ENCODE measurements around the gene BCL2L11.

The BCL2L11 gene

GRCh38 chr2:111148225-111148873 lies 27.6 kb downstream of the BCL2L11 start:
- Histone ChIP-seq H3K4me1 (ENCODE audit: control insufficient read depth, insufficient read depth, low read length) (no peaks in the 10 kb centered on the region), H3K4me3 (ENCODE audit: low read length) (no peak overlapping the region), H3K27me3 (ENCODE audit: control insufficient read depth, insufficient read depth, low read length) (no peaks in the 10 kb centered on the region), H3K36me3 (ENCODE audit: insufficient read depth, low read length) (no peaks in the 10 kb centered on the region), H3K9me3 (replicated peaks; ENCODE audit: low read length) (no peaks in the 10 kb centered on the region), H3K4me2 (ENCODE audit: low read length) (no peak overlapping the region), H3K9ac (ENCODE audit: low read depth, low read length) (no peak overlapping the region)

DNA sequence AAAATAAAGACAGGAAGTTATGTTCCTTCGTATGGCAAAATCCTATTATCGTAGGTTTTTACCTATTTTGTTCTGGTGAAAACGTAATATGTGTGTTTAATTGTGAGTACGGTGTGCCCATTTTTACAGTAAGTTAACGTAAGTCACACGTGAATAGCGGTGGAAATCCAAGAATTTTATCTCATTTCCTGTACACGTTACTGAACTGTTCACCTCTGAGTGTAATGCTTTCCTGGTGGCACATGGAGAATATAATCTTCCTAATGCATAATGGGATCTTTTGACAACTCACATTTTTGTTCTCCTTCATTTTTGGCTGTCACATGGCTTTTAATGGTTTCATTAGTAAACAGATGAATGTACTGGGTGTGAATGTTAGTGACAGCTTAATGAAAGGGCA lies 28.2 kb downstream of the BCL2L11 start:
- no peak overlapping the region for H3K4me2 ChIP-seq (ENCODE audit: low read length)
- H3K9ac ChIP-seq (ENCODE audit: low read depth, low read length), result no peak overlapping the region
- no peaks in the 10 kb centered on the region for H3K9me3 ChIP-seq (replicated peaks; ENCODE audit: low read length)
- no peaks in the 10 kb centered on the region for H3K27me3 ChIP-seq (ENCODE audit: control insufficient read depth, insufficient read depth, low read length)
- H3K4me1 ChIP-seq (ENCODE audit: control insufficient read depth, insufficient read depth, low read length), result no peaks in the 10 kb centered on the region
- no peak overlapping the region for H3K4me3 ChIP-seq (ENCODE audit: low read length)
- H3K36me3 ChIP-seq (ENCODE audit: insufficient read depth, low read length), result no peaks in the 10 kb centered on the region

- Histone ChIP-seq H3K27me3 (ENCODE audit: control insufficient read depth, insufficient read depth, low read length) (no peaks in the 10 kb centered on the region), H3K4me3 (ENCODE audit: low read length) (no peak overlapping the region), H3K36me3 (ENCODE audit: insufficient read depth, low read length) (no peaks in the 10 kb centered on the region), H3K4me2 (ENCODE audit: low read length) (no peak overlapping the region), H3K9ac (ENCODE audit: low read depth, low read length) (no peak overlapping the region), H3K9me3 (replicated peaks; ENCODE audit: low read length) (no peaks in the 10 kb centered on the region), H3K4me1 (ENCODE audit: control insufficient read depth, insufficient read depth, low read length) (no peaks in the 10 kb centered on the region)
Measured at GRCh38 chr2:111149882-111150455, 29.3 kb downstream of the BCL2L11 start.

DNA sequence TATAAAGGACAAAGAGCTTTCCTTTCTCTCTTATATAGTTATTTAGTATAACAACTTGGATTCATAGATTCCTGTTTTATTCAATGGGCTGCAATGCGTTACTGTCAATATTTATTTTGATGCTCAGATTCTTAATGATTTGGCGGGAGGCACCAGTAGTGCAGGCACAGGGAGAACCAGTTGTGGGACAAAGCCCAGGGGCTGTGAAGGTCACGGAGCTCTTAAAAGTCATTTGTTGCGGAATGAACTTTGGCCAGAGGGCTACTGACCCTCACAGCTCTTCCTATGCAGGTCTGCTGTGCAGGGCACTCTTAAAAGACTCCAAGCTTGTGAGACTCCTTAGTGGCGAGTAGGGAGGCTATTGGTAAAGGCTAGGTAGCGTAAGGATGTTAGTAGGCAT lies 34.0 kb downstream of the BCL2L11 start:
- H3K9me3 ChIP-seq (replicated peaks; ENCODE audit: low read length), result no peaks in the 10 kb centered on the region
- H3K4me2 ChIP-seq (ENCODE audit: low read length), result no peak overlapping the region
- H3K9ac ChIP-seq (ENCODE audit: low read depth, low read length), result no peak overlapping the region
- H3K4me3 ChIP-seq (ENCODE audit: low read length), result no peak overlapping the region
- no peaks in the 10 kb centered on the region for H3K27me3 ChIP-seq (ENCODE audit: control insufficient read depth, insufficient read depth, low read length)
- no peaks in the 10 kb centered on the region for H3K36me3 ChIP-seq (ENCODE audit: insufficient read depth, low read length)
- peaks cover 2% of the 10 kb centered on the region for H3K4me1 ChIP-seq (ENCODE audit: control insufficient read depth, insufficient read depth, low read length)

DNA sequence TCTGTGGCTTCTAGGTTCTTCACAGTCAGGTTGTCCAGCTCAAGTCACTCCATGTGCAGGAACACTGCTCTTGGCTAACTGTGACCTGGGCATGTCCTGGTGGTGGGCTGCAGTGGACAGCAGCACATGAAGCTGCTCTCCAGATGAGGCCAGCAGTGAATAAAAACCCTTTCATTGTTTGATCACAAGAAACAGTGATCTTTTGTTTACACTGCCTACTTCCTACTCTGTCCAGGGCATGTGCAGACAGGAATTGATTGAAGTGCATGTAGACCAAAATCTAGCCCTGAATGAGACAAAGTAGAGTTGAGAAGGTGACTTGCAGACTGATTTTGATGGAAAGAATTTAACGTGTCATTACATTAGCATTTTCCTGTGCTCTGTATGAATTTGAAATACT lies 34.9 kb downstream of the BCL2L11 start:
- H3K27me3 ChIP-seq (ENCODE audit: control insufficient read depth, insufficient read depth, low read length), result no peaks in the 10 kb centered on the region
- no peak overlapping the region for H3K4me3 ChIP-seq (ENCODE audit: low read length)
- no peaks in the 10 kb centered on the region for H3K9me3 ChIP-seq (replicated peaks; ENCODE audit: low read length)
- no peaks in the 10 kb centered on the region for H3K36me3 ChIP-seq (ENCODE audit: insufficient read depth, low read length)
- H3K4me2 ChIP-seq (ENCODE audit: low read length), result no peak overlapping the region
- H3K9ac ChIP-seq (ENCODE audit: low read depth, low read length), result no peak overlapping the region
- H3K4me1 ChIP-seq (ENCODE audit: control insufficient read depth, insufficient read depth, low read length), result peaks cover 10% of the 10 kb centered on the region

DNA sequence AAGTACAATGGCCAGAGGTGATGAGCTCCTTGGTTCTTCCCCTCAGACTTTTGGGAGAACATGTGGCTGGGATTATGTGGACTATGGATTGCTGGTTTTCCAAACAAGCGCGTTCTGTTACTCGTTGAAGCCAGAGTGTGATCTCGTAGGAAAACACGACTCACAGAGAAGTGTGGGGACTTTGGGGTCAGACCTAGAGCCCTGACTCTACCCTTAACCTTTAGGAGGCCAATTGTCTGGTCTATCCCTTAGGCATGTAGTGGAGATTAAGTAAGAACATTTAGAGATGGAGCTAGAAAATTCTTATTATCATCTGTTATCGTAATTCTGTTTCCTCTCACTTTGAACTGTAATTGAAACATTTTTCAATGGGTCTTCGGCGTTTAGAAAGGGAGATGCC lies 35.8 kb downstream of the BCL2L11 start:
- H3K36me3 ChIP-seq (ENCODE audit: insufficient read depth, low read length), result no peaks in the 10 kb centered on the region
- H3K4me2 ChIP-seq (ENCODE audit: low read length), result no peak overlapping the region
- no peaks in the 10 kb centered on the region for H3K27me3 ChIP-seq (ENCODE audit: control insufficient read depth, insufficient read depth, low read length)
- H3K4me1 ChIP-seq (ENCODE audit: control insufficient read depth, insufficient read depth, low read length), result peaks cover 18% of the 10 kb centered on the region
- H3K9ac ChIP-seq (ENCODE audit: low read depth, low read length), result no peak overlapping the region
- no peaks in the 10 kb centered on the region for H3K9me3 ChIP-seq (replicated peaks; ENCODE audit: low read length)
- H3K4me3 ChIP-seq (ENCODE audit: low read length), result no peak overlapping the region

- Histone ChIP-seq H3K4me2 (ENCODE audit: low read length) (no peak overlapping the region), H3K4me1 (ENCODE audit: control insufficient read depth, insufficient read depth, low read length) (peaks cover 24% of the 10 kb centered on the region), H3K4me3 (ENCODE audit: low read length) (no peak overlapping the region), H3K36me3 (ENCODE audit: insufficient read depth, low read length) (no peaks in the 10 kb centered on the region), H3K9ac (ENCODE audit: low read depth, low read length) (no peak overlapping the region), H3K27me3 (ENCODE audit: control insufficient read depth, insufficient read depth, low read length) (no peaks in the 10 kb centered on the region), H3K9me3 (replicated peaks; ENCODE audit: low read length) (no peaks in the 10 kb centered on the region)
Measured at GRCh38 chr2:111157071-111157661, 36.5 kb downstream of the BCL2L11 start.

DNA sequence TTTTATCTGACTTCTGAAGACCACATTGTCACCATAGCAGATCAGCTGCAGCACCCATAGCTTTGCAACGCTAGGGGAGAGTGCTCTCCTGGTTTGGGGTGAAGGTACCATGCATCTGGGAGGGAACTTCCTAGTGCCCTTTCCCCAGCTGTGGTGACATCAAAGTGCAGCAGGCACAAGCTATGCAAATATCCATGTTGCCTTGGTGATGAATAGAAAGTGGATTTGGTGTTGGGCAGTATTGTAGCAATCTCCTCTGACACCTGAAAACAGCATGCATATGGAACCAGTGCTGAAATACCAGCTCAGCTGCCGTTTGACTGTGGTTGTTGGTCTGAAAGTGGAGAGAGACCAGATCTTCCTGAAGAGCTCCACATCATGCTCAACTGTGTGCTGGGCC lies 37.1 kb downstream of the BCL2L11 start:
- no peaks in the 10 kb centered on the region for H3K27me3 ChIP-seq (ENCODE audit: control insufficient read depth, insufficient read depth, low read length)
- no peak overlapping the region for H3K4me3 ChIP-seq (ENCODE audit: low read length)
- no peak overlapping the region for H3K9ac ChIP-seq (ENCODE audit: low read depth, low read length)
- H3K9me3 ChIP-seq (replicated peaks; ENCODE audit: low read length), result no peaks in the 10 kb centered on the region
- H3K36me3 ChIP-seq (ENCODE audit: insufficient read depth, low read length), result no peaks in the 10 kb centered on the region
- H3K4me1 ChIP-seq (ENCODE audit: control insufficient read depth, insufficient read depth, low read length), result peaks cover 27% of the 10 kb centered on the region
- H3K4me2 ChIP-seq (ENCODE audit: low read length), result no peak overlapping the region

DNA sequence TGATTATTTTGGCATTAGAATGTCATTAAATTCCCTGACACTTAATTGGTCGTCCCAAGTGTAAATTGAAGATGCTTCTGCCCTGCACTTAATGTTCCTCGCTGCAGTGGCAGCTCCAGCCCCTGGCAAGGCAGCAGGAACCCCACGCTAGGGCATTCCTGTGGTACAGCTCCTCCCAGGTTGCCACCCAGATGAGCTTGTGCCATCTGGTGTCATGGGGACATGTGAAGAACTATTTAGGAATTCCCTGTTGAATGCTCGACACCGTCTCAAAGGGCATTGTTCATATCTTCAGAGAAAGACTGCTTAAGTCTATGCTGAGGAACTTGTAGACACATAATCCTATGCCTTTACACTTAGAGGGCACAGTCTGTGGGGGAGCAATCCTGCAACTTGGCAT lies 38.9 kb downstream of the BCL2L11 start:
- H3K9me3 ChIP-seq (replicated peaks; ENCODE audit: low read length), result no peaks in the 10 kb centered on the region
- H3K4me1 ChIP-seq (ENCODE audit: control insufficient read depth, insufficient read depth, low read length), result peaks cover 27% of the 10 kb centered on the region
- H3K9ac ChIP-seq (ENCODE audit: low read depth, low read length), result no peak overlapping the region
- H3K27me3 ChIP-seq (ENCODE audit: control insufficient read depth, insufficient read depth, low read length), result no peaks in the 10 kb centered on the region
- no peak overlapping the region for H3K4me2 ChIP-seq (ENCODE audit: low read length)
- no peak overlapping the region for H3K4me3 ChIP-seq (ENCODE audit: low read length)
- no peaks in the 10 kb centered on the region for H3K36me3 ChIP-seq (ENCODE audit: insufficient read depth, low read length)

DNA sequence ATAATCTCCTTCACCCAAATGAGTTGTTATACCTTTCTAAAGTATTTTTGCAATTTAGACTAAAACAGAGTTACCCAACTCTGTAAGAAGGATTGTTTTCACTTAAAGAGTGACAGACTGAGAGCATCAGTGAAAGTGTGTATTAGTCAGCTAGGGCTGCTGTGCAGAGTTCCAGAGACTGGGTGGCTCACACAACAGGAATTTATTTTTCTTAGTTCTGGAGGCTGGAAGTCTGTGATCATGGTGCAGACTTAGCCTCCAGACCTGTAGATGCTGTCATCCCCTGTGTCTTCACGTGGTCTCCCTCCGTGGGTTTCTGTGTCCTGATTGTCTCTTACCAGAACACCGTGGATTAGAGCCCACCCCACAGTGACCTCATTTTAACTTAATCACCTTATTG lies 40.0 kb downstream of the BCL2L11 start:
- H3K36me3 ChIP-seq (ENCODE audit: insufficient read depth, low read length), result no peaks in the 10 kb centered on the region
- no peak overlapping the region for H3K9ac ChIP-seq (ENCODE audit: low read depth, low read length)
- no peaks in the 10 kb centered on the region for H3K27me3 ChIP-seq (ENCODE audit: control insufficient read depth, insufficient read depth, low read length)
- H3K4me1 ChIP-seq (ENCODE audit: control insufficient read depth, insufficient read depth, low read length), result peaks cover 27% of the 10 kb centered on the region
- H3K4me2 ChIP-seq (ENCODE audit: low read length), result peak overlapping the region; percentile 23
- peak overlapping the region; percentile 24 for H3K4me3 ChIP-seq (ENCODE audit: low read length)
- no peaks in the 10 kb centered on the region for H3K9me3 ChIP-seq (replicated peaks; ENCODE audit: low read length)

DNA sequence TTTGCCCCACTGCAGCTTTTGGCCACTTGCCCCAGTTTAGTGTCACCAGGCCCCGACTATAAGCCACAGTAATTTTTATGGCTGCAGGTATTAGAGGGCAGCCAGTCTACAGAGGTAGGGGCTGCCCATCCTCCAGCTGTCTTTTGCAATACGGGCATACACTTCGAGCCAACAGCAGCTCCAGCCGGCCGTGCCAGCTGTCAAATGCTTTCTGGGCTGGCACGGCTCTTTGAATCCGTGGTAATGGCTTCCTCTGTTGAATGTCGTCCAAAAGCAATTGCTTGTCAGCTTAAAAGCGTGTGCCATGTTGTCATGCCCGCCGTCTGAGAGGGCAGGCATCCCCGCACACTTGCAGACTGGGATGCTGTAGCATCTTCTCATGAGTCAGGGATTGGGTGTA lies 41.3 kb downstream of the BCL2L11 start:
- H3K4me2 ChIP-seq (ENCODE audit: low read length), result peak overlapping the region; percentile 26
- no peak overlapping the region for H3K4me3 ChIP-seq (ENCODE audit: low read length)
- H3K9me3 ChIP-seq (replicated peaks; ENCODE audit: low read length), result no peaks in the 10 kb centered on the region
- H3K27me3 ChIP-seq (ENCODE audit: control insufficient read depth, insufficient read depth, low read length), result no peaks in the 10 kb centered on the region
- no peak overlapping the region for H3K9ac ChIP-seq (ENCODE audit: low read depth, low read length)
- no peaks in the 10 kb centered on the region for H3K36me3 ChIP-seq (ENCODE audit: insufficient read depth, low read length)
- peaks cover 27% of the 10 kb centered on the region for H3K4me1 ChIP-seq (ENCODE audit: control insufficient read depth, insufficient read depth, low read length)

Measured in skeletal muscle satellite cell (primary cell).